ENCODE results near the gene GADL1.

DNA sequence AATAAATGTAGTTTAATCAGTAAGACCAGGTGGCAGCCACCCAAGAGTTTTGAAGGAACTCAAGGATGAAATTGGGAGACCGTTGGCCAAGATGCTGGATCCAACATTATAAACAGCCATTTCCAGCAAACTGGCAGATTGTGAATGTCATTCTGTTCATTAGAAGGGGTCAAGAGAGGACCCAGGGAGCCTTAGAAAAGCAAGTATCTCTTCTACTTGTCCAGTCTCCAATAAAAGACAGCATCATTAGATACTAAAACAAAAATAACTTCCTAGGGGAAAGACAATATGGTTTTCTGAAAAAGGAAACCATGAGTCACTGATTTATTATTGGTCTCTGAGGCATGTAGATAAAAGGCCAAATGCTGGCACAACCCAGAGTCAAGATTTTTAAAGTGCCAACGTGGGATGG is 67.9 kb downstream of the GADL1 start:
- TF ChIP-seq EZH2phosphoT487 (IDR thresholded peaks at IDR 0.05; ENCODE audit: borderline replicate concordance, low read length): no peak
- TF ChIP-seq, protein P1, sequence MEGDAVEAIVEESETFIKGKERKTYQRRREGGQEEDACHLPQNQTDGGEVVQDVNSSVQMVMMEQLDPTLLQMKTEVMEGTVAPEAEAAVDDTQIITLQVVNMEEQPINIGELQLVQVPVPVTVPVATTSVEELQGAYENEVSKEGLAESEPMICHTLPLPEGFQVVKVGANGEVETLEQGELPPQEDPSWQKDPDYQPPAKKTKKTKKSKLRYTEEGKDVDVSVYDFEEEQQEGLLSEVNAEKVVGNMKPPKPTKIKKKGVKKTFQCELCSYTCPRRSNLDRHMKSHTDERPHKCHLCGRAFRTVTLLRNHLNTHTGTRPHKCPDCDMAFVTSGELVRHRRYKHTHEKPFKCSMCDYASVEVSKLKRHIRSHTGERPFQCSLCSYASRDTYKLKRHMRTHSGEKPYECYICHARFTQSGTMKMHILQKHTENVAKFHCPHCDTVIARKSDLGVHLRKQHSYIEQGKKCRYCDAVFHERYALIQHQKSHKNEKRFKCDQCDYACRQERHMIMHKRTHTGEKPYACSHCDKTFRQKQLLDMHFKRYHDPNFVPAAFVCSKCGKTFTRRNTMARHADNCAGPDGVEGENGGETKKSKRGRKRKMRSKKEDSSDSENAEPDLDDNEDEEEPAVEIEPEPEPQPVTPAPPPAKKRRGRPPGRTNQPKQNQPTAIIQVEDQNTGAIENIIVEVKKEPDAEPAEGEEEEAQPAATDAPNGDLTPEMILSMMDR (IDR thresholded peaks at IDR 0.05; ENCODE audit: low read depth, low read length, poor library complexity, severe bottlenecking): no peak

Data from DOHH2 (cell line).